Dermis blood vessel endothelial cell (primary cell): ENCODE data around the gene TCFL5. TPM values are rescaled to one million over a fixed set of nuclear protein-coding genes. Genes with fewer than 3 reads are reported as not detected.

Source experiments
- DNase-seq: peaks from one replicate; pipeline ENCODE4 v3.0.0; 2010
- total RNA-seq: library from RNA; depleted of rRNA; stranded (reverse); fragments of >200 nt; gene quantifications from 2 replicates; pipeline ENCODE4 v1.2.3, GENCODE V29; 2014

The TCFL5 gene
- total RNA-seq, 1 donor from 2014 or later, result 14.8 TPM

DNA sequence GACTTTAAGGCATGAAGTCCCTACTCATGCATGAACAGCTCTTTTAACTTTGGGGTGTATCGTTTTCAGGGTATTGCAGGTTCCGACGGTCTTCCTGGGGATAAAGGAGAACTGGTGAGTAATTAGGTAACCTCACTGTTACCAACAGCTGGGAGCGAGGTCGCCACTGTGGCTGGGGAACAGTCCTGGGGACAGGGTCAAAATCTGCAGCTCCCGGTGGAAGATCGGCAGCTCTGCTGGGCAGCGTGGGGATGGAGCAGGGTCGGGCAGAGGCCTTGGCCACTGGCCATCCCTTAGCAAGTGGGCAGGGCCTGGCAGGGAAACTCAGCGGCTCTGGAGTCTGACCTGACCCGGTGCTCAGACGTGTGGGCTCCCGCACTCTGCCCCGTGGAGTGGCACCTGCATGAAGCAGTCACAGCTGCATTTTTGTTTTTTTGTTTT, 28.7 kb downstream of the TCFL5 start:
- no peak for DNase-seq

DNA sequence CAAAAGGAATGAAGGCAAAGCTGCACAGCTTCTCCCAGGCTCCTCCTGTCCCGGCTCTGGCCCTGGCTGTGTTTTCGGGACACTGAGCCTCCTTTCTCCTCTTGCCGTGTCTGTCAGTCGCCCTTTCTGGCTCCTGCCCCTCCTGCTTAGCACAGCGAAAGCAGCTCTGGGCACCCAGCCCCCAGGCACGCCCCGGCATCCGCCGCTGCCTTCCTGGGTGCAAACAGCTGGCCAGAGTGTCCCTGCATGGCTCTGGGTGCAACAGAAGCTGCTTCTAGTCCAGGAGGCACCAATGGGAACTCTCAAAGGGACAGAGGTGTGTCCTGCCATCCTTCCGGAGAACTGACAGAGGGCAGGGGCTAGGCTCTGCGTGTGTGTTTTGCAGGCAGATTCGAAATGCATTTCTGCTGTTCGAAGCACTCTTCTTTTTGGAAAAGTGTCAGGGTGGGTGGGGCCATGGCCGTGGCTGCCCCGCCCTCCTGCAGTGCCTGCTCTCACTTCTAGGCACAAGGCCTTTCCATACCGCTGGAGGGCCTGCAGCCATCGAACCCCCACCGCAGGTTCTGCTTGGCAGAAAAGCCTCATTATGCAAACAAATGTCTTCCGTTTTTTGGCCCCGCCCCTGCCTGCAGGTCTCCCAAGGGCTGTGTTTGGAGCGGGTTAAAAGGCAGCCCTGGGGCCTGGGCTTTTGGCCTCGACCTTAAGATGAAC, 29.3 kb downstream of the TCFL5 start:
- no peak for DNase-seq

DNA sequence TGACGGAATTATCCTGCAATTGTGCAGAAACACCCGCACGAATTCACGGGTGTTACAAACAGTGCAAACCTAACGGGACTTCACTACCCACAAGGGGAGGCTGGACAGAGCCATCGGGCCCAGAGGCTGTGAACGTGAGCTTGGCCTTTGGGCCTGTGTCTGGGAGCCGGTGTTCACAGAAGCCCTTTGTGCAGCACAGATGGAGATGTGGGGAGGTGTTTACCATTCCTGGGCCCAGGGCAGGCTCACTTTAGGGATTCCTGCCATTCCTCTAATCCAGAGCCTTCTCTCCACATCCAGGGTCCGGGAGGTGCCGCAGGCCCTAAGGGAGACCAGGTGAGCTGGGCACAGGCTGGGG, 29.8 kb downstream of the TCFL5 start:
- no peak for DNase-seq

DNA sequence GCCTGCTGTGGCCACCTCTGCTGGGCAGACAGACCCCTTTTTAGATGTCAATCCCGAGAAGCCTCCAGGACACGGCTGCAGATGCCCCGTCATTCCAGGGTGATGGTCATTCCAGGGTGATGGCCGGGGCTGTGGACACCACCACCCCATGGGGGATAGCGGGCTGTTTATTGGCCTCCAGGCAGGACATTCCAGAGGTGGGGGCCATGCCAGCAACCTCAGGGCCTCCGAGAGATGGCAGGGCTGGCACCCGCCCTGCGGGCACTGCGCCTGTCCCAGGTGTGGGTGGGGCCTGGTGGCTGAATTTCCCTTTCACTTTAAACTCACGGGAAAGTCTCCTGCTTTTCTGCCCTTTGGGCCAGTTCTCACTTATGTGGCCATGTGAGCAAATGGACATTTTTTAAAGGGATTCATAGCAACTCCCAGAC, 30.2 kb downstream of the TCFL5 start:
- no peak for DNase-seq

DNA sequence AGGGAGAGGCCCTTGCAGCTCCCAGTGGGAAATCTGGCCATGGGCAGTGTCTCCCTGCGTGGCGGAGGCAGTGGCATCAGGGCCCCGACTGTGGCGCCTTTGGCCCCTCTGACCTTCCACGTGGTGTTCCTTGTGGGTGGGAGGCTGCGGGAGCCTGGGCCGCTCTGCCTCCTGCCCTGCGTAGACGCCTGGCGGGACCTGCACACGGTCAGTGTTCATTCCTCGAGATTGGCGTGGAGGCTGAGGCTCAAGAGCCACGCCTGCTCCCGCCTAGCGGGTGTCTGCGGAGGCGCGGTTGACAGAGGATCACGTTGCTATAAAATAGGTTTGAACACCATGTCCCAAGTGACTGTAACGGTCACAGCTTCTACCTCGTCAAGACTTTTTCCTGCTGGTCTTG, 30.8 kb downstream of the TCFL5 start:
- DNase-seq, result no peak

DNA sequence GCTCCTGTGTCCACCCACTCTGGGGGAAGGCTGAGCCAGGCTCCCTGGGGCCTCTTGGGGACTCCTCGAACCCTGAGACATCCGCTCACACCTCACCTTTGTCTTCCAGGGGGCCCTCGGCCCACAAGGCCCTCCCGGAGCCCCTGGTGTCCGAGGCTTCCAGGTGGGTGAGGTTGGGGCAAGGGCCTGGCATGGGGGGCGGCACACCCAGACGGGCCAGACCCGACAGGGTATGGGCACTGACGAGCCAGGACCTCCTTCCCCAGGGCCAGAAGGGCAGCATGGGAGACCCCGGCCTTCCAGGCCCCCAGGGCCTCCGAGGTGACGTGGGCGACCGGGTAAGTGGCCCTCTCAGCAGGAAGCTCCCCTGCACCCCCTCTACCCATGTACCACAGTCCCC, 31.4 kb downstream of the TCFL5 start:
- DNase-seq, result no peak

DNA sequence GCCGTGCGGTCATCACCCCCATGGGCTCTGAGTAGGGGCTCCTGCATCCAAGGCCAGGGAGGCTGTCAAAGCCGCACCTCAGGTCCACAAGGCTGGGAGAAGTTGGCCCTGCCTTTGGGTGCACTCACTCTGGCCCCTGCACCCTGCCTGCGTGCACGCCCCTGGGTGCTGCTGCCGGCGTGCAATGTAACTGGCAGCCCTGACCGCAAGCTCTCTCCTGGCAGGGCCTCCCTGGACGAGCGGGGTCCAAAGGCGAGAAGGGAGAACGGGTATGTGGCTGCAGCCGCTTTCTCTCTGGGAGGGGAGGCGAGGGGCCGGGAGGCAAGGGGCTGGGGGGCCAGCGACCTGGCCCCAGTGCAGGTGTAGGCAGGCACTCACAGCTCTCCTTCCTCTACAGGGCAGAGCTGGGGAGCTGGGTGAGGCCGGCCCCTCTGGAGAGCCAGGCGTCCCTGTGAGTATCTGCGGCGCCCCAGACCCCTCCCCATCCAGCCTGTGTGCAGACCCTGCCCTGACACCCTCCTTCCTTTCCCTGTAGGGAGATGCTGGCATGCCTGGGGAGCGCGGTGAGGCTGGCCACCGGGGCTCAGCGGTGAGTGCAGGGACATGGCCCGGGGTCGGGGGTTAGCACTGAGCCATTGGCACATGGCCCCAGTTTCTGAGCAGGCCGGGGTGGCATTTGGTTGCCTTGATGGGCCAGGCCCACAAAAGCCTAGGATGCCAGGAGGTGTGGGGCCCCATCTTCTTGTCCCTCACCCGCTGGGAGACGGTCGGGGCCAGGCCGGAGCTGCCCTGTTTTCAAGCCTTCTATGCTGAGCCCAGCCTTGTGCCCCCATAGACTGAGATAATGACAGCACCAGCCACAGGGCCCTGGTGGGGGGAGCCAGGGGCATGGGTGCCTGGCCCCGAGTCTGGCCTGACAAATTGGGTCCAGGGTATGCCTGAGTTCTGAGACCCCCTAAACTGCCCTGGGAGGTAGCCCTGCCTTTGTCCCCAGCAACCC, 32.1 kb downstream of the TCFL5 start:
- DNase-seq, result no peak

DNA sequence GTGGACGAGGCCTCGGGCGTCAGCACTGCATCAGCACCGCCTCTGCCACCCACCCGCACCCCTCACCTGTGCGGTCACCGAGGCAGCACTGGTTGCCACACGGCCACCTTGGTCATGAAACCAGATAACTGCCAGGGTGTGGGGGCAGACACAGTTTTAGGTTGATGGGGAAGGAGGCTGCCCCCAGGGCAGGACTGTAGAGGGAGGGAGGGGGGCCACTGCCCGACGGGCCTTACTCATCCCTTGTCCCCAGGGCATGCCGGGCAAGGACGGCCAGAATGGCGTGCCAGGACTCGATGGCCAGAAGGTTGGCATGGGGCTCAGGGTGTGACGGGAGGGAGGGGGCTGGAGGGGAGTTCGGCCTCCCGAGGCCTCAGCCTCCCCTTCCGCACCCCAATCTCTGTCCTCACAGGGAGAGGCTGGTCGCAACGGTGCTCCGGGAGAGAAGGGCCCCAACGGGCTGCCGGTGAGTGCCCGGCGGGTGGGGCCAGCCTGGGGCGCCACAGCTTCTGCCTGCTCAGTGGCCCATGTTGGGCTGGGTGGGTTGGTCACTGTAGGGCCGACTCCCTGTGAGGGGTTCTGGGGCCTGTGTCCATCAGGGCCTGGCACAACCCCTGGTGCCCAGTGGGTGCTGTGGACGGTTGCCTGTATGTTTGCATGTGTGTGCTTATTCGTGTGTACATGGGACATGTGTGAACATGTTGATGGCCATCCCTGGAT, 33.0 kb downstream of the TCFL5 start:
- DNase-seq, result no peak

DNA sequence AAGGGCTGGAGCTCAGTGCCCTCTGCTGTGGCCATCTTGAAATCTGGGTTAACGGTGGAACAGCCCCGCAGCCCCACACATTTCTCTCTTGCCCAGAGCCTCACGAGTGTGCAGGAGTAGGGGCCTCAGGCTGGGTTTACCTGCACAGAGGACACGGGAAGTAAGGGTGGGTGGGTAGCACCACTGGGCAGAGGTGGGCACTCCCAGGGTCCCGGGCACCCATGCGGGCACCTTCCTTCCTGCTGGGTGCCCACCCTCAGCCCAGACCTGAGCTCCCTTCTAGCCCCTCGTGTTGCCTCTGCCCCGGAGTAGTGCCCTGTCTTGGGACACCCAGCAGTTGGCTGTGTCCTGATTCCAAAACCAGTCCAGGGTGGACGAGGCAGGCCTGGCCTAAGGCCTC, 33.6 kb downstream of the TCFL5 start:
- no peak for DNase-seq

DNA sequence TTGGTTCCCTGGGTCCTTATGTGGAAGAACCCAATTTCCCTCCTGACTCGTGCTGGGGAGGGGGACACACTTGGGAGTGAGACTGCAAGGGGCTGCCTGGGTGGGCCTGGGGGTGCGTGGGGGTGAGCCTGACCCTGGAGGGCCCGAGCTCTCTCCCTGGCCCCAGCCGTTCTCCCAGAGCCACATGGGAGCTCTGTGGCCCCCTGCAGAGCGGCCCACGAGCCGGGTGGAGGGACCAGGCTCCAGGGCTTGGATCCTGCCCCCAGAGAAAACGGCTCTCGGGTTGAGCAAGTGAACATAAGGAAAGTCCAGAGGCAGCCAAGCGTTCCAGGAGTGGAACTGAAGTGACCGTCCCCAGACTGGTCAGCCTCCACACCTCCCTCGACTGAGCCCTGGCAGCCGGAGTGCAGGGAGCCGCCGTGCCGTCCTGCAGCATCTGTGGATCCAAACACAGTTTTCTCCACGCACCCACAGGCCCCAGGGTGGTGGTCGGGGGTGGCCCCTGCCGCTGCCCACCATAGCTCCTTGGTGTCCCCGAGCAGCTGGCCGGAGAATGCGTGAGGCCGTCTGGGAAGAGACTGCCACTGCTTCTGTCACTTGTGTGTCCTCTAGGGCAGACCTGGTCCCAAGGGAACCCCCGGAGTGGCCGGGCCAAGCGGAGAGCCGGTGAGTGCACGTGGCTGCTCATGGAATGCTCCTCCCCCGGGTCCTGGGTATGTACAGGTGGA, 34.1 kb downstream of the TCFL5 start:
- no peak for DNase-seq

DNA sequence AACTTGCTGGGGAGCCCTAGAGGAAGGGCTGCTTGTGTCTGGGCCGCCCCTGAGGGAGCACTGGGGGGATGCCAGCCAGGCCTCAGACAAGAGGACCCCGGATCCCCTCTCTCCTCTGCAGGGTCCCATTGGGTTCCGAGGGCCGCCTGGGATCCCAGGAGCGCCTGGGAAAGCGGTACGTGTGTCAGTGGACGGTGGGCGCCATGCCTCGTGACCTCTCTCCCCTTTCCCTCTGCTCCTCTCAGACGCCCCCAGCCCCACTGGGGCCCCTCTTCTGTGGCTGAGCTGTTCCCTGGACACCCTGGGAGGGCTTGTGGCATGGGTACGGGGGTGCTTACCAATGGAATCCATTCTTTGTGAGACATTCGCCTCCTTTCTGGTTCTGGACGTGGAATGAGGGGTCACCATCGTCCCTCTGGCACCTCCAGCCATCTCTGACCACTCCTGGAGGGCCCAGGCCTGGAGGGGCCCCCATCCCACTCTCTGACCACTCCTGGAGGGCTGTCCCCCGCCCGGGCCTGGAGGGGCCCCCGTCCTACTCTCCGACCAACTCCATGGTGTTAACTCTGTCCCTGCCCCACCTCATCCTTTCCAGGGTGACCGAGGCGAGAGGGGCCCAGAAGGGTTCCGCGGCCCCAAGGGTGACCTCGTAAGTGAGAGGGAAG, 34.8 kb downstream of the TCFL5 start:
- DNase-seq, result no peak

DNA sequence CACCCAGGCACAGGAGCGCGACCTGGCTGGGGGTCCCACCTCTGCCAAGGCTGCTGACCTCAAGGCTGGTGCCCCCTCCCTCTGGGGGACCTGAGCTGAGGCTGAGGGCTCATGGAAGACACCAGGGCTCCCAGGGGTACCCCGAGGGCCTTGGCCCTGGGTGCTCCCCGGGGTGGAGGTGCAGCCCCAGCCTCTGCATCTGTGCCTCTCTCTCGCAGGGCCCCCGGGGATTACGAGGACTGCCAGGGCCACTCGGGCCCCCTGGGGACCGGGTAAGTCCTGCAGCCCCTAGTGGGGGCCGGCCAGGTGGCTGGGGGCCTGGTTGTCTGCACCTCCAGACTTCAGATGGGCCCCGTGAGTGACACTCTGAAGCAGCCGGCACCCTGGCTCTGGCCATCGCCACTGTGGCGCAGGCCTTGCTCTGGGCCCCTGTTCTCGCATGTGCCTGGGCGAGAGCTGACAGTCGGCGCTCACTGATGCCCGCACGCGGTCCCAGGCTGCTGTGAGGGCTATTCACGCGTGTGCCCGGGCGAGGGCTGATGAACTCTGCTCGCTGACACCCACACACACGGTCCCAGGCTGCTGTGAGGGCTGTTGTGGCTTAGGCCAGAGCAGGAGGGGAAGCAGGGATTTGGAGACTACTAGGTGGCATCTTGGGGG, 35.5 kb downstream of the TCFL5 start:
- DNase-seq, result no peak

DNA sequence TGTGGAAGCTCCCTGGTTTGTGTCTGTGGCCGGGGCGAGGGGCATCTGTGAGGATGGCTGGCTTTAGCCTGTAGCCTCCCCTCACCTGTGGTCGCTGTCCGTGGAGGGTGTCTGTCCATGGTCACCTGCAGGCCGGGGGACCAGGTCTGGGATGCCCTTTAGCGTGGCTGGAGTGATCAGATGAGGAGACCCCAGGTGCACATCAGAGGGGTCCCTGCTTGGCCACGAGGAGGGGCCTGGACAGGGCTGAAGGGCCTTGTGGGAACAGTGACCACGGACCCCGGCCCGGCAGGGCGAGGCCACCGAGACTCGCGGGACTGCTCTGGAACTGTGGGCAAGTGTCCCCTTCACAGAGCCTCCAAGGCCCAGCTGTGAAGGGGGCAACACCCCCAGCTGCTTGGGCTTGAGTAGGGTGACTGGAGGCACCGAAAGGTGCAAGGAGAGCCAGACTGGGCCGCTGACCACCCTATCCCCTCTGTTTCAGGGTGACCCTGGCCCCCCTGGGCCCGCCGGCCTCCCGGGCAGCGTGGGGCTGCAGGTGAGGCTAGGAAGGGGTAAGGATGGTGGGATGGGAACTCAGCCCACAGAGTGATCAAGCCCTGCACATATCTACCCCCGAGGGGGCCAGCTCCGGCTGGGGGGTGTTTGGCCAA, 36.2 kb downstream of the TCFL5 start:
- no peak for DNase-seq

DNA sequence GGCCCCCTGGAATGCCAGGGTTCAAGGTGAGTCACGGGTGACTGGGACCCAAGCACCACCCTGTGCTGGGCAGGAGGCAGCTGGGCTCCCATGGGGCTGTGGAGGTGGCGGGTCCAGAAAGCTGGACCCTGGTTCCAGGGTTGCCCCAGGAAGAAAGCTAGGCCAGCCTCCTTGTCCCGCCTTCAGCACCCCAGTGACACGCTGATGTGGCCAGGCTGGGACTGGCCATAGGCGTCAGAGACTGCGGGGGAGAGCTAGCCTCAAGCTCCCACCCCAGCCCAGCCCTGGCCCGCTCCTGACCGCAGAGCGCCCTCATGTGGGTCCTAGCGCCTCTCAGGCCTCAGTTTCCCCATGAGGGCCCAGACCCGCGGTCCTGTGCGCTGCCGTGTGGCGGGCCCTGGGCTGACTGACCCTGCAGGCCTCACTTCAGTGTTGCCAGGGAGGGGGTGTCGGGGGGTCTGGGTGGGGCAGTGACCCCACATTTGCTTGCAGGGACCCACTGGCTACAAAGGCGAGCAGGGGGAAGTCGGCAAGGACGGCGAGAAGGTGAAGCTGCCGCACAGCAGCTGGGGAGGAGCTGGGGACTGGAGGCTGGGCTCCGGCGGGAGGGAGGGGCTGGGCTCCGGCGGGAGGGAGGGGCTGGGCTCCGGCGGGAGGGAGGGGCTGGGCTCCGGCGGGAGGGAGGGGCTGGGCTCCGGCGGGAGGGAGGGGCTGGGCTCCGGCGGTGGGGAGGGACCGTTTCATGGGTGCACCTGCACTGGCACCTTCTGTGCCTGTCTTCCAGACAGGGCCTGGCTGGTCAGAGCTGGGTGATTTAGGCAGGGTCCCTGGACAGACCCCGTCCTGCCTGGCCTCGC, 36.9 kb downstream of the TCFL5 start:
- DNase-seq, result peak; percentile 34

DNA sequence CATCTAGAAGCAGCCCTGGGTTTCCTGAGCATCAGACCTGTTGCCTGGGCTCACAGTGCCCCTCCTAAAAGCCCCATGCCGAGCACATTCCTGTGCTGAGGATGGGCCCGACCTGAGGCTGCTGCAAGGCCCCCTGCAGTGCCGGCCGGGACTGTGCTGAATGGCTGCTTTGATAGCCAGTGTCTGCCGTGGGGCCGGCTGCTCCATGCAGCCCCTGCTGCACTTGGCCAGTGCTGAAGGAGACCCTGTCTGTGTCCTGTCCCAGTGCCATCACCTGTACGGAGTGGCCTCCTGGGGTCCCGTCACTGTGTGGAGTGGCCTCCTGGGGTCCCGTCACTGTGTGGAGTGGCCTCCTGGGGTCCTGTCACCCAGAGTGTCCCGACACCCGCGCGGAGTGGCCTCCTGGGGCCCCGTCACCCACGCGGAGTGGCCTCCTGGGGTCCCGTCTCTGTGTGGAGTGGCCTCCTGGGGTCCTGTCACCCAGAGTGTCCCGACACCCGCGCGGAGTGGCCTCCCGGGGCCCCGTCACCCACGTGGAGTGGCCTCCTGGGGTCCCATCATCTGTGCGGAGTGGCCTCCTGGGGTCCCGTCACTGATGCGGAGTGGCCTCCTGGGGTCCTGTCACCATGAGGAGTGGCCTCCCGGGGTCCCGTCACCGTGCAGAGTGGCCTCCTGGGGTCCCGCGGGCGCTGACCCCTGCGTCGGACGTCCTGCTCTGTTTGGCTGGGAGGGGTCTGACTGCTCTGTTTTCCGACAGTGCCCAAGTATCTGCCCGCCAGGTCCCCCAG, 37.7 kb downstream of the TCFL5 start:
- DNase-seq, result no peak

DNA sequence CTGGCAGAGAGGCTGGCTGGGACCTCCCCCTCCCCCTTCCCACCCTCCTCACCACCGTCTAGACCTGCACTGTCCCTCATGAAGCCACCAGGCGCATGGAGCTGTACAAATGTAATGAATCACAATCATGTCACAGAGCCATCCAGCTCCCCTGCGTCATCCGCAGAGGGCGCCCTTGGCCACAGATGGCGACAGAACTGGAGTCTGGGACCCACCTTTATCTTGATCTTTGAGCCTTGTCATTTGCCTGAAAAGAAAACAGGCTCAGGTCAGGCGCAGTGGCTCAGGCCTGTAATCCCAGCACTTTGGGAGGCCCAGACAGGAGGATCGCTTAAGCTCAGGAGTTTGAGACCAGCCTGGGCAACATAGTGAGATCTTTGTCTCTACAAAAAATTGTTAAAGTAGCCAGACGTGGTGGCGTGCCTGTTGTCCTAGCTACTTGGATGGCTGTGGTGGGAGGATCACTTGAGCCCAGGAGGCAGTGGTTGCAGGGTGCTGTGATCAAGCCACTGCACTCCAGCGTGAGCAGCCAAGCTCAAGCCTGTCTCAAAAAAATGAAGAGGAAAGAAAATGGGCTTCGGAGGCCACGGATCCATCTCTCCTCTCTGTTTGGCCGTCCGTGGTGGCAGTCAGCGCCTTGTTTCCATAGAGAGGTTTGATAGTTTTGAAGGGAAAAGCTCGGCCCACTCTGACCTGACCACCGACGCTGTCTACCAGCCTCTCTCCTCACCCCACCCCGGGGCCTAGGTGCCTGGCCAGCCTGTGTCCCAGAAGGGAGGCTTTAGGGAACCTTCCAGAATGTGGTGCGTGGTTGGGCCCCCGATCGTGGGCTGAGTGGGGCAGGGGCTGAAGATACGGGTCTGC, 38.6 kb downstream of the TCFL5 start:
- DNase-seq, result peak; percentile 57

DNA sequence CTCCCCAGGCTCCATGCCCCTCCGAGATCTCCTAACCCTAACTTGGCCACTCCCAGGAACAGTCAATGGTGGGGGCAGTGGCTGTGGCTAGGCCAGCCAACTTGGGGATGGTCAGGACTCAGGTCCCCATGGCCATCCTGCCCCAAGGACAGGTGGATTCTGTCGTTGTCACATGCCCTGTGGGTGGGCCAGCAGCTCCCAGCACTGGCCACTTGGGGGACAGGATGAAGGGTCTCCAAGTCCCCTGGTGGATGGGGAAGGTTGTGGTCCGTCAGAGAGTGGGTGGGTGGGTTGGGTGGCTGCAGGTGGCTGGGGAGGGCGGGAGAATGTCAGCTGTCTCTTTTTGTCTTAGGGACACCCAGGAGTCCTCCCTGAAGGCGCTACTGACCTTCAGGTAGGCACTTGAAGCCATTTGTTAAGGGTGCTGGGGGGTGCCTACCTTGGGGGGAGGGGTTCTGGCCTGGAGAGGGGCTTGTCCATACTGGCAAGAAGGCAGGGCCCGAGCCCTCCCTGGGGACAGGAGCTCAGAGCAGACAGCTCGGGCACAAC, 39.3 kb downstream of the TCFL5 start:
- DNase-seq, result no peak
